ENCODE measurements around the gene NELL1. TPM values are rescaled to one million over a fixed set of nuclear protein-coding genes. Genes with fewer than 3 reads are reported as not detected.

The NELL1 gene
- total and polyA plus RNA-seq, 2 donors (not counting 3 experiments of a cell fraction or from before 2014, with no cell fraction given), result not detected

DNA sequence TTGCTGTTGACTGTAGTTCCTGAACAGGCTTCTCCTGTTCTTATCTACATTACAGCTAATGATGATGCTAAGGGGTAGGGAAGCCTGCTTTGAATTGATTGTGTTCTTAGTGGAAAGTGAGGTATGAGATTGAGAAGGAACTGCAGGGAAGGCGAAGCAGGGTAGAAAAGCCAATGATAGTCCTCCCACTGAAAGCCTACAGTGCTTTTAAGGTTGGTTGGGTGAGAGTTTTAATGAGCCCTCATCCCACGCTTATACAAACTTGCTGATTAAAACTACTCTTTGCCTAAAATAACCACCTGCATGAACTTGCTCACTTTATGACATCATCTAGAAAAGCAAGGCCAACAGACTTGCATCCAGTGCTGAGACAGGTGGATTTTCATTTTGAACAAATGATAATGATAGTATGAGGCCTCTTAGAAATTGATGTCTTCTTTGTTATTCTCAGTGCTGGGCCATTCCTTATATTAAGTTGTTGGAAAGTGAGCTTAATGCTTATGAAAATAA lies 891.1 kb downstream of the NELL1 start:
- no peaks in the 10 kb centered on the region for H3K4me1 ChIP-seq (ENCODE audit: control insufficient read depth, extremely low read depth, insufficient read depth, low read length)
- FAIRE-seq (no peak), DNase-seq (ENCODE audit: low read depth, low spot score) (no peak)
- TF ChIP-seq, protein P1, sequence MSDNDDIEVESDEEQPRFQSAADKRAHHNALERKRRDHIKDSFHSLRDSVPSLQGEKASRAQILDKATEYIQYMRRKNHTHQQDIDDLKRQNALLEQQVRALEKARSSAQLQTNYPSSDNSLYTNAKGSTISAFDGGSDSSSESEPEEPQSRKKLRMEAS (IDR thresholded peaks at IDR 0.05; ENCODE audit: insufficient read depth, insufficient read length), result no peak
- intact Hi-C loops (cut with micrococcal nuclease) (no loop called here), dilution Hi-C loops (cut with MboI; ENCODE audit: extremely low pct_ligation_motif_present, low sequenced_read_pairs) (no loop called here)
- no peak overlapping the region for H3K4me3 ChIP-seq (replicated peaks in 1 of 3; ENCODE audit: insufficient read depth in 1 of 3, low read depth in 1 of 3, low read length in 3 of 3)
- ChIA-PET POLR2A (no interaction called here), CTCF (no interaction called here)
- no peaks in the 10 kb centered on the region for H3K27me3 ChIP-seq (ENCODE audit: control insufficient read depth in 2 of 2, insufficient read depth in 2 of 2, low read length in 2 of 2)
- H3K9me1 ChIP-seq (replicated peaks; ENCODE audit: control insufficient read depth, extremely low read depth, insufficient read depth, low read length), result no peaks in the 10 kb centered on the region
- no peak overlapping the region for H3K9ac ChIP-seq (replicated peaks; ENCODE audit: extremely low read depth, insufficient read depth, low read length)
- no peak overlapping the region for H2AFZ ChIP-seq (ENCODE audit: low read depth, low read length)
- no peaks in the 10 kb centered on the region for H4K20me1 ChIP-seq (replicated peaks; ENCODE audit: control insufficient read depth, extremely low read depth, insufficient read depth, low read length)
- peaks cover 6% of the 10 kb centered on the region for H3K9me3 ChIP-seq (replicated peaks; ENCODE audit: control insufficient read depth, insufficient read depth, low read length)
- no peaks in the 10 kb centered on the region for H3K79me2 ChIP-seq (ENCODE audit: control insufficient read depth, insufficient read depth, low read length)
- H3K4me2 ChIP-seq (ENCODE audit: insufficient read depth, low read length), result no peak overlapping the region
- no peak overlapping the region for H3K27ac ChIP-seq (ENCODE audit: insufficient read depth, low read depth, low read length)
- BruUV-seq (replicated peaks), result no TSS peak
- no peaks in the 10 kb centered on the region for H3K36me3 ChIP-seq (ENCODE audit: control insufficient read depth in 2 of 2, extremely low read depth in 1 of 2, insufficient read depth in 2 of 2, low read length in 2 of 2)

DNA sequence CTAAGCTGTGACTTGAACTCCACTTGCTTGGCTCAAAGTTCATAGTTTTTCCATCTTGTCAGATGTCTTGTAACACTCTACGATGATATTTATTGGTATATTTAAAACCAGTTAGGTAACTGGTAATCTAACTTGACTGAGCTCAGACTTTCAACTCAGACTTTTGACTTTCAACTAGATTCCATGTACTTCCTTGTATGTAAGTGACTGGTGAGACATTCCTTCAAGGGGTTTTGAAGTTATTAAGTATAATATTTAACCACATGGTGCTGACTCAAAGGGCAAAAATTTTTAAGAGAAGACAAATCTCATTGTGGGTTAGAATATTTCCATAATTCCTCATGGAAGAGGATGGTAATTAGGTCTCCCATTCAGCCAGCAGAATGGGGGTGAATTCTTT lies 892.2 kb downstream of the NELL1 start:
- Histone ChIP-seq H2AFZ (ENCODE audit: low read depth, low read length) (no peak overlapping the region), H3K36me3 (ENCODE audit: control insufficient read depth in 2 of 2, extremely low read depth in 1 of 2, insufficient read depth in 2 of 2, low read length in 2 of 2) (no peaks in the 10 kb centered on the region), H3K79me2 (ENCODE audit: control insufficient read depth, insufficient read depth, low read length) (no peaks in the 10 kb centered on the region), H3K4me3 (replicated peaks in 1 of 3; ENCODE audit: insufficient read depth in 1 of 3, low read depth in 1 of 3, low read length in 3 of 3) (no peak overlapping the region), H3K4me1 (ENCODE audit: control insufficient read depth, extremely low read depth, insufficient read depth, low read length) (no peaks in the 10 kb centered on the region), H3K27me3 (ENCODE audit: control insufficient read depth in 2 of 2, insufficient read depth in 2 of 2, low read length in 2 of 2) (no peaks in the 10 kb centered on the region), H4K20me1 (replicated peaks; ENCODE audit: control insufficient read depth, extremely low read depth, insufficient read depth, low read length) (no peaks in the 10 kb centered on the region), H3K9ac (replicated peaks; ENCODE audit: extremely low read depth, insufficient read depth, low read length) (no peak overlapping the region), H3K9me1 (replicated peaks; ENCODE audit: control insufficient read depth, extremely low read depth, insufficient read depth, low read length) (no peaks in the 10 kb centered on the region), H3K27ac (ENCODE audit: insufficient read depth, low read depth, low read length) (no peak overlapping the region), H3K4me2 (ENCODE audit: insufficient read depth, low read length) (no peak overlapping the region), H3K9me3 (replicated peaks; ENCODE audit: control insufficient read depth, insufficient read depth, low read length) (peaks cover 6% of the 10 kb centered on the region)
- dilution Hi-C loops (cut with MboI; ENCODE audit: extremely low pct_ligation_motif_present, low sequenced_read_pairs) (no loop called here), intact Hi-C loops (cut with micrococcal nuclease) (no loop called here)
- DNase-seq (ENCODE audit: low read depth, low spot score) (no peak), FAIRE-seq (no peak)
- TF ChIP-seq EZH2 (IDR thresholded peaks at IDR 0.05; ENCODE audit: borderline replicate concordance, low read depth, low read length, severe bottlenecking), result no peak
- no peak for TF ChIP-seq FOS (IDR thresholded peaks at IDR 0.05; ENCODE audit: borderline replicate concordance, insufficient read depth, low read length)
- TF ChIP-seq POLR2A (IDR thresholded peaks at IDR 0.05; ENCODE audit: low read depth, low read length), result no peak
- TF ChIP-seq POLR2AphosphoS5 (IDR thresholded peaks at IDR 0.05; ENCODE audit: insufficient read depth, low read depth, low read length), result no peak
- TF ChIP-seq, protein P1 (IDR thresholded peaks at IDR 0.05; ENCODE audit: insufficient read depth, insufficient read length), result no peak
- no peak for TF ChIP-seq GATA2 (IDR thresholded peaks at IDR 0.05; ENCODE audit: insufficient read depth, insufficient read length, low read depth, low read length)
- TF ChIP-seq JUN (IDR thresholded peaks at IDR 0.05; ENCODE audit: borderline replicate concordance, insufficient read depth, insufficient read length, low read depth), result no peak
- TF ChIP-seq MYC (IDR thresholded peaks at IDR 0.05; ENCODE audit: low read depth, low read length), result no peak
- TF ChIP-seq, protein P2, sequence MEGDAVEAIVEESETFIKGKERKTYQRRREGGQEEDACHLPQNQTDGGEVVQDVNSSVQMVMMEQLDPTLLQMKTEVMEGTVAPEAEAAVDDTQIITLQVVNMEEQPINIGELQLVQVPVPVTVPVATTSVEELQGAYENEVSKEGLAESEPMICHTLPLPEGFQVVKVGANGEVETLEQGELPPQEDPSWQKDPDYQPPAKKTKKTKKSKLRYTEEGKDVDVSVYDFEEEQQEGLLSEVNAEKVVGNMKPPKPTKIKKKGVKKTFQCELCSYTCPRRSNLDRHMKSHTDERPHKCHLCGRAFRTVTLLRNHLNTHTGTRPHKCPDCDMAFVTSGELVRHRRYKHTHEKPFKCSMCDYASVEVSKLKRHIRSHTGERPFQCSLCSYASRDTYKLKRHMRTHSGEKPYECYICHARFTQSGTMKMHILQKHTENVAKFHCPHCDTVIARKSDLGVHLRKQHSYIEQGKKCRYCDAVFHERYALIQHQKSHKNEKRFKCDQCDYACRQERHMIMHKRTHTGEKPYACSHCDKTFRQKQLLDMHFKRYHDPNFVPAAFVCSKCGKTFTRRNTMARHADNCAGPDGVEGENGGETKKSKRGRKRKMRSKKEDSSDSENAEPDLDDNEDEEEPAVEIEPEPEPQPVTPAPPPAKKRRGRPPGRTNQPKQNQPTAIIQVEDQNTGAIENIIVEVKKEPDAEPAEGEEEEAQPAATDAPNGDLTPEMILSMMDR (IDR thresholded peaks at IDR 0.05; ENCODE audit: extremely low read depth in 1 of 2, insufficient read depth in 1 of 2, low read depth in 1 of 2, low read length in 2 of 2), result no peak
- ChIA-PET CTCF (no interaction called here), POLR2A (no interaction called here)
- no TSS peak for BruUV-seq (replicated peaks)

All from endothelial cell of umbilical vein (primary cell).